ENCODE measurements around the gene FDX2. TPM values are rescaled to one million over a fixed set of nuclear protein-coding genes. Genes with fewer than 3 reads are reported as not detected.

The FDX2 gene
- total RNA-seq, 1 experiment from 2014 or later, result 21.0 TPM

DNA sequence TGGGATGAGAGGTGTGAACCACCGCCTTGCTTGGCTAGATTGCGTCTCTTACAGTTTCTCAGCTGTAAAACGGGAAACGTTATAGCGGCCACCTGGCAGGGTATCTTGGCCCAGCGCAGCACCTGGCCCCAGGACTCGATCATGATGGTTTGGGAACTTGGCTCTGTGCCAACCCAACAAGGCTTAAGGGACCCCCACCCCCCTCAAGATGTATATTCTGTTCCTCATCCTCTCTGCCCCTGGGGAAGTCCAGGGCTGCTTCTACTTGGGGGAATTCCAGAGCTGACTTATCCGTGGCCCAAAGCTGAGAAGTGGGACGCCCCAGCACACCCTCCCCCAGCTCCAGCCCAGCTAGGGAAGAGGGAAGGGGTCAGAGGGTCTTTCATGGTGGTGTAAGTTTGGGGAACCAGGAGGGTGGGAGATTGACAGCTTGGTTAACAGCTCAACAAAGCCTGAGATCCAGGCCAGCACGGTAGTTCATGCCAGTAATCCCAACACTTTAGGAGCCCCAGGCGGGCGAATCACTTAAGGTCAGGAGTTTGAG lies 44.2 kb downstream of the FDX2 start:
- H3K4me2 ChIP-seq (ENCODE audit: low read length), result peak overlapping the region; percentile 79
- H4K20me1 ChIP-seq (ENCODE audit: insufficient read depth), result no peaks in the 10 kb centered on the region
- DNase-seq (ENCODE audit: low read depth, low spot score), result no peak
- H3K4me3 ChIP-seq (replicated peaks in 1 of 2; ENCODE audit: low read depth in 1 of 2, low read length in 2 of 2), result peak overlapping the region in 1 of 2 experiments; percentile 33; a peak in 2 of 4 replicates
- ChIA-PET POLR2A (no interaction called here), CTCF (interaction anchor here (0.8 to 7.2 kb wide), 4 partner anchors 12 to 120 kb away, joined by 5 to 131 read pairs (median 21); no protein-coding TSS in a partner anchor), RAD21 (ENCODE audit: low non-redundant PET in 1 of 2, low total read pairs in 2 of 2, uncharacterized antibody in 2 of 2, unreplicated experiment in 2 of 2) (interaction anchor here (1.2 to 3.2 kb wide), 4 partner anchors 18 to 119 kb away, joined by 3 to 31 read pairs (median 8); partner anchors contain the start of gene ICAM5 (in 1 of the 2))
- H3K27me3 ChIP-seq (ENCODE audit: insufficient read depth, low read length), result no peaks in the 10 kb centered on the region
- no peaks in the 10 kb centered on the region for H3K9me2 ChIP-seq (ENCODE audit: insufficient read depth)
- TSS peak; percentile 81 for BruUV-seq (replicated peaks)
- peaks cover 0 to 4% of the 10 kb centered on the region in 2 experiments; a peak in 2 of 4 replicates for H3K36me3 ChIP-seq (ENCODE audit: control insufficient read depth in 1 of 2, insufficient read depth in 2 of 2, low read length in 2 of 2)
- TF ChIP-seq ZNF274 (IDR thresholded peaks at IDR 0.05; ENCODE audit: low read depth, low read length) (no peak), TCF7L2 (IDR thresholded peaks at IDR 0.05; ENCODE audit: borderline replicate concordance, extremely low read depth, insufficient read depth, insufficient read length) (no peak), SP1 (IDR thresholded peaks at IDR 0.05; ENCODE audit: low read depth) (no peak), EGR1 (IDR thresholded peaks at IDR 0.05; ENCODE audit: low read depth) (no peak), POLR2AphosphoS5 (IDR thresholded peaks at IDR 0.05; ENCODE audit: low read depth, low read length) (no peak), RAD21 (IDR thresholded peaks at IDR 0.05; ENCODE audit: low read depth) (no peak), EZH2 (IDR thresholded peaks at IDR 0.05) (no peak), SRF (IDR thresholded peaks at IDR 0.05; ENCODE audit: low read depth) (no peak), ELF1 (IDR thresholded peaks at IDR 0.05; ENCODE audit: borderline replicate concordance, low read depth) (no peak), CEBPB (IDR thresholded peaks at IDR 0.05; ENCODE audit: low read depth) (no peak), SIN3A (IDR thresholded peaks at IDR 0.05; ENCODE audit: low read depth) (no peak), FOSL1 (IDR thresholded peaks at IDR 0.05; ENCODE audit: low read depth) (no peak), ZFX (IDR thresholded peaks at IDR 0.05) (no peak)
- TF ChIP-seq, protein P1, sequence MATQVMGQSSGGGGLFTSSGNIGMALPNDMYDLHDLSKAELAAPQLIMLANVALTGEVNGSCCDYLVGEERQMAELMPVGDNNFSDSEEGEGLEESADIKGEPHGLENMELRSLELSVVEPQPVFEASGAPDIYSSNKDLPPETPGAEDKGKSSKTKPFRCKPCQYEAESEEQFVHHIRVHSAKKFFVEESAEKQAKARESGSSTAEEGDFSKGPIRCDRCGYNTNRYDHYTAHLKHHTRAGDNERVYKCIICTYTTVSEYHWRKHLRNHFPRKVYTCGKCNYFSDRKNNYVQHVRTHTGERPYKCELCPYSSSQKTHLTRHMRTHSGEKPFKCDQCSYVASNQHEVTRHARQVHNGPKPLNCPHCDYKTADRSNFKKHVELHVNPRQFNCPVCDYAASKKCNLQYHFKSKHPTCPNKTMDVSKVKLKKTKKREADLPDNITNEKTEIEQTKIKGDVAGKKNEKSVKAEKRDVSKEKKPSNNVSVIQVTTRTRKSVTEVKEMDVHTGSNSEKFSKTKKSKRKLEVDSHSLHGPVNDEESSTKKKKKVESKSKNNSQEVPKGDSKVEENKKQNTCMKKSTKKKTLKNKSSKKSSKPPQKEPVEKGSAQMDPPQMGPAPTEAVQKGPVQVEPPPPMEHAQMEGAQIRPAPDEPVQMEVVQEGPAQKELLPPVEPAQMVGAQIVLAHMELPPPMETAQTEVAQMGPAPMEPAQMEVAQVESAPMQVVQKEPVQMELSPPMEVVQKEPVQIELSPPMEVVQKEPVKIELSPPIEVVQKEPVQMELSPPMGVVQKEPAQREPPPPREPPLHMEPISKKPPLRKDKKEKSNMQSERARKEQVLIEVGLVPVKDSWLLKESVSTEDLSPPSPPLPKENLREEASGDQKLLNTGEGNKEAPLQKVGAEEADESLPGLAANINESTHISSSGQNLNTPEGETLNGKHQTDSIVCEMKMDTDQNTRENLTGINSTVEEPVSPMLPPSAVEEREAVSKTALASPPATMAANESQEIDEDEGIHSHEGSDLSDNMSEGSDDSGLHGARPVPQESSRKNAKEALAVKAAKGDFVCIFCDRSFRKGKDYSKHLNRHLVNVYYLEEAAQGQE (IDR thresholded peaks at IDR 0.05; ENCODE audit: low read depth), result no peak
- TF ChIP-seq, protein P2, sequence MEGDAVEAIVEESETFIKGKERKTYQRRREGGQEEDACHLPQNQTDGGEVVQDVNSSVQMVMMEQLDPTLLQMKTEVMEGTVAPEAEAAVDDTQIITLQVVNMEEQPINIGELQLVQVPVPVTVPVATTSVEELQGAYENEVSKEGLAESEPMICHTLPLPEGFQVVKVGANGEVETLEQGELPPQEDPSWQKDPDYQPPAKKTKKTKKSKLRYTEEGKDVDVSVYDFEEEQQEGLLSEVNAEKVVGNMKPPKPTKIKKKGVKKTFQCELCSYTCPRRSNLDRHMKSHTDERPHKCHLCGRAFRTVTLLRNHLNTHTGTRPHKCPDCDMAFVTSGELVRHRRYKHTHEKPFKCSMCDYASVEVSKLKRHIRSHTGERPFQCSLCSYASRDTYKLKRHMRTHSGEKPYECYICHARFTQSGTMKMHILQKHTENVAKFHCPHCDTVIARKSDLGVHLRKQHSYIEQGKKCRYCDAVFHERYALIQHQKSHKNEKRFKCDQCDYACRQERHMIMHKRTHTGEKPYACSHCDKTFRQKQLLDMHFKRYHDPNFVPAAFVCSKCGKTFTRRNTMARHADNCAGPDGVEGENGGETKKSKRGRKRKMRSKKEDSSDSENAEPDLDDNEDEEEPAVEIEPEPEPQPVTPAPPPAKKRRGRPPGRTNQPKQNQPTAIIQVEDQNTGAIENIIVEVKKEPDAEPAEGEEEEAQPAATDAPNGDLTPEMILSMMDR (IDR thresholded peaks at IDR 0.05 in 2 of 3, conservative IDR thresholded peaks at IDR 0.05 in 1 of 3; ENCODE audit: borderline replicate concordance in 1 of 3, insufficient read depth in 1 of 3, low read depth in 2 of 3, low read length in 2 of 3), result no peak
- TF ChIP-seq, protein P3, sequence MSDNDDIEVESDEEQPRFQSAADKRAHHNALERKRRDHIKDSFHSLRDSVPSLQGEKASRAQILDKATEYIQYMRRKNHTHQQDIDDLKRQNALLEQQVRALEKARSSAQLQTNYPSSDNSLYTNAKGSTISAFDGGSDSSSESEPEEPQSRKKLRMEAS (IDR thresholded peaks at IDR 0.05), result no peak
- TF ChIP-seq, protein P4, sequence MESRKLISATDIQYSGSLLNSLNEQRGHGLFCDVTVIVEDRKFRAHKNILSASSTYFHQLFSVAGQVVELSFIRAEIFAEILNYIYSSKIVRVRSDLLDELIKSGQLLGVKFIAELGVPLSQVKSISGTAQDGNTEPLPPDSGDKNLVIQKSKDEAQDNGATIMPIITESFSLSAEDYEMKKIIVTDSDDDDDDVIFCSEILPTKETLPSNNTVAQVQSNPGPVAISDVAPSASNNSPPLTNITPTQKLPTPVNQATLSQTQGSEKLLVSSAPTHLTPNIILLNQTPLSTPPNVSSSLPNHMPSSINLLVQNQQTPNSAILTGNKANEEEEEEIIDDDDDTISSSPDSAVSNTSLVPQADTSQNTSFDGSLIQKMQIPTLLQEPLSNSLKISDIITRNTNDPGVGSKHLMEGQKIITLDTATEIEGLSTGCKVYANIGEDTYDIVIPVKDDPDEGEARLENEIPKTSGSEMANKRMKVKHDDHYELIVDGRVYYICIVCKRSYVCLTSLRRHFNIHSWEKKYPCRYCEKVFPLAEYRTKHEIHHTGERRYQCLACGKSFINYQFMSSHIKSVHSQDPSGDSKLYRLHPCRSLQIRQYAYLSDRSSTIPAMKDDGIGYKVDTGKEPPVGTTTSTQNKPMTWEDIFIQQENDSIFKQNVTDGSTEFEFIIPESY (IDR thresholded peaks at IDR 0.05; ENCODE audit: extremely low read depth, insufficient replicate concordance, low read length), result no peak
- ATAC-seq, result no peak
- intact Hi-C loops (cut with micrococcal nuclease), result no loop called here
- H3K79me2 ChIP-seq (ENCODE audit: insufficient read depth, low read length), result no peaks in the 10 kb centered on the region
- no peaks in the 10 kb centered on the region for H3K9me3 ChIP-seq (ENCODE audit: control insufficient read depth in 1 of 2, insufficient read depth in 1 of 2, low read depth in 1 of 2, low read length in 2 of 2)
- peaks cover 7 to 22% of the 10 kb centered on the region in 2 experiments; a peak in 3 of 4 replicates for H3K4me1 ChIP-seq (ENCODE audit: control insufficient read depth in 1 of 2, insufficient read depth in 2 of 2, low read length in 2 of 2)
- H3K27ac ChIP-seq (ENCODE audit: low read depth, low read length), result no peak overlapping the region; the same call in 1 of the 2 replicates
- H3K9ac ChIP-seq (ENCODE audit: low read length), result peak overlapping the region; percentile 50; the same call in 1 of the 2 replicates
- H2AFZ ChIP-seq (ENCODE audit: low read depth, low read length, poor library complexity, severe bottlenecking), result no peak overlapping the region
